Measurements from ENCODE around the gene GJA4.

DNA sequence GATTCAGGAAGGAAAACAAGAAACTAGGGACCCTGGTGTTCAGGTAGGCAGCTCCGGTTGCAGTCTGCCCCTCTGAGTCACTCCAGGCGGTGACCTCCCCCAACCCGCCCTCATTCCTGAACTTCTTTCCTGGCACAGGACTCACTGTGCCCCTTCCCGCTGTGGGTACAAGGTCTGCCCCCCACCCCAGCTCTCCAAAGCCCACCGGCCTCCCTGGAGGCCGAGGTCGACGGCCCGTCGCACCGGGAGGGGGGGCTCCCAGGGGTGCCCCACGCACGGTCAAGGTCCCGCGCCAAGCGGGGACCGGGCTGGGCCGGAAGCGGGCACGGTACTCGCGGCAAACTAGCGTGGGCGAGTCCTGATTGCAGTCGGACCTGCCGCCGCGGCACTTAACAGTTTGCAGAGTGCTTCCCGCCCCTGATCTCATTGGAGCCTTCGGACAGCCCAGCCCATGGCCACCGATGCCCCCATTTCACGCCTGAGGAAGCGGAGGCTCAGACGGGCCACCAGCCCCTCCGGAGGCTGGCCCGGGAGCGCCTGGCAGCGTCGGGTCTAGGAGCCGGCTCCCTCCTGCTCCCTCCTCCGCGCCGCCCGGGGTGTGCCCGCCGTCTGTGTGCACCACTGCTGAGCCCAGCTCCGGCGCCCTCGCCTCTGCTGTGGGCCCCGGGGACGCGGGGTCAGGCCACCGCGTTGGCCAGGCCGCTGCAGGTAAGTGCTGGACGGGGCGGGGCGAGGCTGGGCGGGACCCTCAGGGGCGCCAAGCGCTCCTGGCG lies 11.5 kb upstream of the GJA4 start, which contains the start of gene GJB3:
- TF ChIP-seq CTCF (IDR thresholded peaks at IDR 0.05; ENCODE audit: low read depth, low read length) (no peak), MYC (IDR thresholded peaks at IDR 0.05; ENCODE audit: low read depth, low read length) (no peak), POLR2A (IDR thresholded peaks at IDR 0.05; ENCODE audit: extremely low read depth, insufficient read length) (no peak)
- TF ChIP-seq, protein P1, sequence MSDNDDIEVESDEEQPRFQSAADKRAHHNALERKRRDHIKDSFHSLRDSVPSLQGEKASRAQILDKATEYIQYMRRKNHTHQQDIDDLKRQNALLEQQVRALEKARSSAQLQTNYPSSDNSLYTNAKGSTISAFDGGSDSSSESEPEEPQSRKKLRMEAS (IDR thresholded peaks at IDR 0.05; ENCODE audit: low read depth, low read length) = no peak

All from NB4 (cell line).